Measurements from ENCODE around the gene AKAP6. TPM values are rescaled to one million over a fixed set of nuclear protein-coding genes. Genes with fewer than 3 reads are reported as not detected.

Gene AKAP6, protein sequence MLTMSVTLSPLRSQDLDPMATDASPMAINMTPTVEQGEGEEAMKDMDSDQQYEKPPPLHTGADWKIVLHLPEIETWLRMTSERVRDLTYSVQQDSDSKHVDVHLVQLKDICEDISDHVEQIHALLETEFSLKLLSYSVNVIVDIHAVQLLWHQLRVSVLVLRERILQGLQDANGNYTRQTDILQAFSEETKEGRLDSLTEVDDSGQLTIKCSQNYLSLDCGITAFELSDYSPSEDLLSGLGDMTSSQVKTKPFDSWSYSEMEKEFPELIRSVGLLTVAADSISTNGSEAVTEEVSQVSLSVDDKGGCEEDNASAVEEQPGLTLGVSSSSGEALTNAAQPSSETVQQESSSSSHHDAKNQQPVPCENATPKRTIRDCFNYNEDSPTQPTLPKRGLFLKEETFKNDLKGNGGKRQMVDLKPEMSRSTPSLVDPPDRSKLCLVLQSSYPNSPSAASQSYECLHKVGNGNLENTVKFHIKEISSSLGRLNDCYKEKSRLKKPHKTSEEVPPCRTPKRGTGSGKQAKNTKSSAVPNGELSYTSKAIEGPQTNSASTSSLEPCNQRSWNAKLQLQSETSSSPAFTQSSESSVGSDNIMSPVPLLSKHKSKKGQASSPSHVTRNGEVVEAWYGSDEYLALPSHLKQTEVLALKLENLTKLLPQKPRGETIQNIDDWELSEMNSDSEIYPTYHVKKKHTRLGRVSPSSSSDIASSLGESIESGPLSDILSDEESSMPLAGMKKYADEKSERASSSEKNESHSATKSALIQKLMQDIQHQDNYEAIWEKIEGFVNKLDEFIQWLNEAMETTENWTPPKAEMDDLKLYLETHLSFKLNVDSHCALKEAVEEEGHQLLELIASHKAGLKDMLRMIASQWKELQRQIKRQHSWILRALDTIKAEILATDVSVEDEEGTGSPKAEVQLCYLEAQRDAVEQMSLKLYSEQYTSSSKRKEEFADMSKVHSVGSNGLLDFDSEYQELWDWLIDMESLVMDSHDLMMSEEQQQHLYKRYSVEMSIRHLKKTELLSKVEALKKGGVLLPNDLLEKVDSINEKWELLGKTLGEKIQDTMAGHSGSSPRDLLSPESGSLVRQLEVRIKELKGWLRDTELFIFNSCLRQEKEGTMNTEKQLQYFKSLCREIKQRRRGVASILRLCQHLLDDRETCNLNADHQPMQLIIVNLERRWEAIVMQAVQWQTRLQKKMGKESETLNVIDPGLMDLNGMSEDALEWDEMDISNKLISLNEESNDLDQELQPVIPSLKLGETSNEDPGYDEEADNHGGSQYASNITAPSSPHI (N-terminal part only)
- 0.30 to 0.55 TPM (median 0.47 TPM) in 5 replicates for total RNA-seq (2022; extraction: Qiagen RNA extraction)

DNA sequence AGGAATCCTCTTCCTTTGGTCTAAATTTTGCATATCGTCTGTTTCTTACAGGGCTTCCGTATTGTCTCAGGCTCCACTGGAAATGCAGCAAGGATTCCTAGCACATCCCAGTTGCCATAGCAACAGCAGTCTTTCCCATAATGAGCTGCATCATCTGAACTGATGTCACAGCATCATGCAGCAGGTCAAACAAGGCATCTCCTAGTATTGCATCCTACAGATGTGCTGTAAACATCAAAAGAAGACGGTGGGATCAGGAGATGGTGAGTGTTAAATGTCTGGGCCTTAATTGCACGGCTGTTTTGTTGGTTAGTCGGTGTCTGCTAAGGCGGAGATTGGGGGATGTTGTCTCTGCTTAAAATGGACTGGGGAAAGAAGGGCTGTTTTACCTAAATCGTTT, at the start of gene AKAP6:
AKAP6 (plus strand) TSS at position 153 of the 400 bp plus-strand sequence. CDS start 104,196 bp downstream, outside the sequence.

Other genes starting within 250 kb of the AKAP6 start
- gene RNU6-7, start 127.3 kb upstream of the AKAP6 start, total RNA-seq (2022; extraction: Qiagen RNA extraction), result not detected in 5 replicates
- not detected in 5 replicates for gene RNU6-8, start 126.0 kb upstream of the AKAP6 start, total RNA-seq (2022; extraction: Qiagen RNA extraction)

Measured in A549 treated with Mapracorat at 1 μM for 4 hours (cell line).